Breast epithelium (tissue), 4 donors: Measurements from ENCODE around the gene BARHL1. TPM values are rescaled to one million over a fixed set of nuclear protein-coding genes. Genes with fewer than 3 reads are reported as not detected.

ENCODE experiments used
- DNase-seq, 2 donors: peaks; one replicate each; pipeline ENCODE4 v3.0.0-alpha.2; 2019; ENCODE audit warnings: low spot score in 2 of 2
- H3K27ac ChIP-seq, 2 donors: fragments of 200-600 bp; sonication (generic) in 1 of 2; one replicate each; pipeline ENCODE4 v1.5.1; 2016 to 2019; ENCODE audit warnings: mild to moderate bottlenecking in 1 of 2
- H3K27me3 ChIP-seq, 2 donors: fragments of 200-600 bp; sonication (generic) in 1 of 2; one replicate each; pipeline versions ENCODE4 v1.5.1 to v1.6.0; 2017 to 2019; ENCODE audit warnings: control low read depth in 1 of 2, mild to moderate bottlenecking in 1 of 2
- H3K36me3 ChIP-seq: fragments of 200-600 bp; one replicate; pipeline ENCODE4 v1.5.1; 2019
- H3K4me1 ChIP-seq, 2 donors: fragments of 200-600 bp; sonication (generic); one replicate each; pipeline ENCODE4 v1.5.1; 2016 to 2019; ENCODE audit warnings: control low read depth in 1 of 2
- H3K4me3 ChIP-seq, 3 donors: fragments of 200-600 bp; sonication (generic); 1 replicate in 2 of 3; 2 replicates in 1 of 3; pipeline ENCODE4 v1.5.1; 2016 to 2019; ENCODE audit warnings: mild to moderate bottlenecking in 3 of 3, moderate library complexity in 2 of 3
- H3K9me3 ChIP-seq, 2 donors: fragments of 200-600 bp; sonication (generic) in 1 of 2; one replicate each; pipeline ENCODE4 v1.5.1; 2016 to 2019; ENCODE audit warnings: control low read depth in 1 of 2
- CTCF ChIP-seq, 3 donors: fragments of 450-650 bp; IDR thresholded peaks; one replicate each; pipeline ENCODE4 v1.5.1; 2016 to 2017; ENCODE audit warnings: antibody characterized with exemption in 3 of 3, mild to moderate bottlenecking in 3 of 3, moderate library complexity in 3 of 3
- POLR2A ChIP-seq: fragments of 450-650 bp; IDR thresholded peaks from one replicate; pipeline ENCODE4 v1.6.1; 2016; ENCODE audit warnings: antibody characterized with exemption, mild to moderate bottlenecking, moderate library complexity
- POLR2AphosphoS5 ChIP-seq, 3 donors: sonication (generic); formaldehyde crosslinking; IDR thresholded peaks; one replicate each; pipeline ENCODE4 v1.6.1; 2017; ENCODE audit warnings: antibody characterized with exemption in 3 of 3
- intact Hi-C: fragments of 100-400 bp; cut with DNase I; formaldehyde crosslinking; loops from one replicate; pipeline ENCODE4 v1.15.1; 2023; ENCODE audit warnings: low total_unique reads
- total RNA-seq, 3 donors: library from RNA; depleted of rRNA; stranded (reverse); fragments of >200 nt; gene quantifications; one replicate each; pipeline ENCODE4 v1.1.0, GENCODE V29; 2016

BARHL1 gene
- total RNA-seq, 3 donors from 2014 or later = not detected

- Histone ChIP-seq H3K27ac (no peak overlapping the region), H3K4me1 (no peaks in the 10 kb centered on the region), H3K27me3 (no peaks in the 10 kb centered on the region), H3K9me3 (no peaks in the 10 kb centered on the region), H3K36me3 (no peaks in the 10 kb centered on the region), H3K4me3 (no peak overlapping the region)
- TF ChIP-seq CTCF (IDR thresholded peaks at IDR 0.05) = no peak
- no peak for TF ChIP-seq POLR2AphosphoS5 (IDR thresholded peaks at IDR 0.05)
- no peak for TF ChIP-seq POLR2A
- no peak for DNase-seq
- intact Hi-C loops = no loop called here
Observed at GRCh38 chr9:132609184-132609583, 26.8 kb downstream of the BARHL1 start.

DNA sequence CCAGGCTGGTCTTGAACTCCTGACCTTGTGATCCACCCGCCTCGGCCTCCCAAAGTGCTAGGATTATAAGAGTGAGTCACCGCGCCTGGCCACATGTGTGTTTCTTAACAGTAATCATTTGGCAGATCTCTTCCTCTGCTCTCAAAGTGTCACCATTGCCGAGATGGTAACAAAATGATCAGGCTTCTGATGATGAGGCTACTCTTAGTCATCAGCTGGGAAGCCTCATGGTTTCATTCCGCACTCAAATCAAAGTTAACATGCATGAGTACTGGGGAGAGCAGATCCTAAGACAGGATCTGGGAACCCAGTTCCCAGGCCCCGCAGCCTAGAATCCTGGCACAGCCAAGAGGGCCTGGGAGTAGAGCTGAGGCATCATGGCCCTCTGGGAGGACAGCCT is 27.4 kb downstream of the BARHL1 start:
- TF ChIP-seq POLR2AphosphoS5 (IDR thresholded peaks at IDR 0.05) = no peak
- no peak for TF ChIP-seq POLR2A
- TF ChIP-seq CTCF (IDR thresholded peaks at IDR 0.05) = no peak
- no peak for DNase-seq
- Histone ChIP-seq H3K27me3 (no peaks in the 10 kb centered on the region), H3K36me3 (no peaks in the 10 kb centered on the region), H3K4me1 (no peaks in the 10 kb centered on the region), H3K9me3 (no peaks in the 10 kb centered on the region), H3K27ac (no peak overlapping the region), H3K4me3 (no peak overlapping the region)
- intact Hi-C loops = no loop called here

- Histone ChIP-seq H3K9me3 (no peaks in the 10 kb centered on the region), H3K27ac (no peak overlapping the region), H3K4me1 (no peaks in the 10 kb centered on the region), H3K4me3 (no peak overlapping the region), H3K36me3 (no peaks in the 10 kb centered on the region), H3K27me3 (no peaks in the 10 kb centered on the region)
- no peak for TF ChIP-seq POLR2AphosphoS5 (IDR thresholded peaks at IDR 0.05)
- no peak for TF ChIP-seq CTCF (IDR thresholded peaks at IDR 0.05)
- TF ChIP-seq POLR2A = no peak
- intact Hi-C loops = no loop called here
- DNase-seq = no peak
Observed at GRCh38 chr9:132610661-132611060, 28.3 kb downstream of the BARHL1 start.

DNA sequence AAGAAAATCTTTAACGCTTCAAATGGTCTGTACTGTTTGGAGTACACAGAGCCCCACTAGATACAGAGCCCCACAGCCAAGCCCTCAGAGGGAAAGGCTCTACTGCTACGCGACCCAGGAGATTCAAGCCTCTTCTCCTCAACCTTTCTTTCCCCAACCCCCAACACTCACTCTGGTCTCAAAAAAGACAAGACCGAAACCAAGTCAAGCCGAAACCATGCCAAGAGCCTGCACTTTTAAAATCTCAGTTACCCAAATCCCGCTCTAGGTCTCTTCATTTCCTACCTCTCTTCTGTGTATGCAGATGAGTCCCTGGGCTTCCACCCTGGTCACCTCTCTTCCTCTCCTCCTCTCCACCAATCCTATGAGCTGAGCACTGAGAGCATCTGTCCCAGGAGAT is 31.9 kb downstream of the BARHL1 start:
- Histone ChIP-seq H3K27ac (no peak overlapping the region), H3K27me3 (no peaks in the 10 kb centered on the region), H3K36me3 (no peaks in the 10 kb centered on the region), H3K4me3 (no peak overlapping the region), H3K9me3 (no peaks in the 10 kb centered on the region), H3K4me1 (no peaks in the 10 kb centered on the region)
- intact Hi-C loops = no loop called here
- DNase-seq = no peak
- TF ChIP-seq POLR2A = no peak
- TF ChIP-seq POLR2AphosphoS5 (IDR thresholded peaks at IDR 0.05) = no peak
- TF ChIP-seq CTCF (IDR thresholded peaks at IDR 0.05) = no peak

DNA sequence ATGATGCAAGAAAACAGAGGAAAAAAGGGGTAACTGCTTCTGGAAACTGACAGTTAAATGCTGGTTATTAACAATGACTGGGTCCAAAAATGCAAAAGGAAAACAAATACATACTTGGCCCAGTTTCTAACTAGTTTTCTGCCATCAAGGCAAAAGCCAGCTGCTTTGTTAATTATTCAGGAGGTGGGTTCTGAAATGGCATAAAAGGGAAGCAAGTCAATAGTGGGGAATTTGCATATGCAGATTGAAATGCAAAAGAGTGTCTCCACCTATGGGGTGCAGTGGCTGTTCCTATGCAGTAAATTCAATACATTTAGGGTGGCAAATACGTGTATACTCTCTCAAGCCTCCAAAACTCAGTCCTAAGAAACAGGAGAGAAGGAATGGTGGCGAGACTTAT is 33.4 kb downstream of the BARHL1 start:
- Histone ChIP-seq H3K27me3 (no peaks in the 10 kb centered on the region), H3K36me3 (no peaks in the 10 kb centered on the region), H3K27ac (no peak overlapping the region), H3K4me3 (no peak overlapping the region), H3K9me3 (no peaks in the 10 kb centered on the region), H3K4me1 (no peaks in the 10 kb centered on the region)
- TF ChIP-seq POLR2A (no peak), CTCF (IDR thresholded peaks at IDR 0.05) (no peak), POLR2AphosphoS5 (IDR thresholded peaks at IDR 0.05) (no peak)
- intact Hi-C loops = loop anchor here (2.0 kb wide), 1 partner anchor 25 kb away; no protein-coding TSS in a partner anchor
- DNase-seq = no peak
